ENCODE results near the gene OASL.

DNA sequence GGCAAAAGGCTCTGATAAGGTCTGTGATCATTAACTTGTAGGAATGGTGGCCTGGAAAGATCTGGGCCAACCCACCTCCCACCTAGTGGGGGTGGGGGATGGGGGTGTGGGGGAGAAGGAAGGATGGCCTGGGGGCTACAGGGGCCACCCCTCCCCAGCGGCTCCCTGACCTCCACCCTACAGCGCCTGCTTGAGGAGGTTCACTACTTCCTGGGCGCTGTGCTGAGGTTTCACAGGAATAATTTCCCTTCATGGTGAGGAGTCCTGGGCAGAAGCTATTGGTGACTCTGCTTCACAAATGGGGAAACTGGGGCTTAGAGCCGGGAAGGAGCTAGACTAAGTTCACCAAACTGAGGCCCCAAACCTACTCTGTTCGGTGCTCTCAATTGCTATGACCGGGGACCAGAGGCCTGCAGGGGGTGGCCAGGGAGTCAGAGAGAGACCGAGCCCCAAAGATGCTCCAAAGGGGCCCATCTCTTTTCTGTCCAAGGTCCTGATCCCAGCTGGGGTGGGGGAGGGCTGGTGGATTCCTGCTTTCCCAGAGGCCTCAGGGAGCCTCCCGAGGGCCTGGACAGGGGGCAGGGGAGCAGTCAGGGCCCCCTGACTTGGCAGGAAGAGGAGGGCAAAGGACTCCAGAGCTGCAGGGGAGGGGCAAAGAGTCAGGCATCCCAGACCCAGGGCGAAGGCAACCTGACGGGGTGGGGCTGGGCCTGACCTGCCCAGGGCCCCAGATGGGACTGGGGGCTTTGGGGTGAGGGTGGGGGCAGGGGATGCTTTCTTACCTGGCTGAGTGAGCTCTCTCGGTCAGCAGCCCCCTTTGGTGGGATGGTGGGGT, 59.0 kb downstream of the OASL start:
- TF ChIP-seq POLR2A (conservative IDR thresholded peaks at IDR 0.05) = no peak
- TF ChIP-seq EZH2 (IDR thresholded peaks at IDR 0.05; ENCODE audit: borderline replicate concordance, low read depth, low read length) = no peak
- no peak for TF ChIP-seq SIX5 (IDR thresholded peaks at IDR 0.05; ENCODE audit: borderline replicate concordance in 1 of 2, insufficient read depth in 1 of 2, low read depth in 1 of 2, low read length in 2 of 2)
- TF ChIP-seq CBX5 (IDR thresholded peaks at IDR 0.05; ENCODE audit: borderline replicate concordance, low read depth) = no peak
- TF ChIP-seq KDM1A (IDR thresholded peaks at IDR 0.05) = no peak
- no peak for TF ChIP-seq GABPA (tag; conservative IDR thresholded peaks at IDR 0.05; ENCODE audit: low read depth)
